Smooth muscle cell (in vitro differentiated cells): ENCODE data around the gene TMEM131. TPM values are rescaled to one million over a fixed set of nuclear protein-coding genes. Genes with fewer than 3 reads are reported as not detected.

Experiments
- DNase-seq: peaks from one replicate; lab custom pipeline; 2025; ENCODE audit not compliant: unreplicated experiment; lab: John Stamatoyannopoulos, UW
- H2AFZ ChIP-seq: fragments of 200-600 bp; sonication (generic); 2 replicates; pipeline ENCODE4 v1.6.0; 2016; ENCODE audit warnings: antibody characterized with exemption, low read depth, mild to moderate bottlenecking
- H3F3A ChIP-seq: fragments of 200-600 bp; sonication (generic); 2 replicates; pipeline ENCODE4 v1.6.0; 2017; ENCODE audit warnings: antibody characterized with exemption, low read depth
- H3K27ac ChIP-seq: fragments of 200-600 bp; sonication (generic); 2 replicates; pipeline ENCODE4 v1.5.1; 2016; ENCODE audit warnings: low read depth, mild to moderate bottlenecking
- H3K27me3 ChIP-seq: fragments of 200-600 bp; sonication (generic); 2 replicates; pipeline ENCODE4 v1.6.1; 2016; ENCODE audit warnings: low read depth, mild to moderate bottlenecking
- H3K36me3 ChIP-seq: fragments of 200-600 bp; sonication (generic); 2 replicates; pipeline ENCODE4 v1.5.1; 2016; ENCODE audit warnings: low read depth
- H3K4me1 ChIP-seq: fragments of 200-600 bp; sonication (generic); 2 replicates; pipeline ENCODE4 v1.5.1; 2016; ENCODE audit warnings: low read depth
- H3K4me2 ChIP-seq: fragments of 200-600 bp; sonication (generic); 2 replicates; pipeline ENCODE4 v1.6.0; 2016; ENCODE audit warnings: mild to moderate bottlenecking
- H3K4me3 ChIP-seq: fragments of 200-600 bp; sonication (generic); 2 replicates; pipeline ENCODE4 v1.5.1; 2016; ENCODE audit warnings: mild to moderate bottlenecking
- H3K79me2 ChIP-seq: fragments of 200-600 bp; sonication (generic); 2 replicates; pipeline ENCODE4 v1.6.0; 2016; ENCODE audit warnings: low read depth, mild to moderate bottlenecking
- H3K9ac ChIP-seq: fragments of 200-600 bp; sonication (generic); 2 replicates; pipeline ENCODE4 v1.6.0; 2016; ENCODE audit warnings: low read depth
- H3K9me3 ChIP-seq: fragments of 200-600 bp; sonication (generic); replicated peaks from 2 replicates; pipeline ENCODE4 v1.5.1; 2016; ENCODE audit warnings: low read depth
- H4K20me1 ChIP-seq: fragments of 200-600 bp; sonication (generic); 2 replicates; pipeline ENCODE4 v1.6.0; 2016; ENCODE audit warnings: low read depth
- CTCF ChIP-seq: fragments of 200-600 bp; sonication (generic); IDR thresholded peaks from 2 replicates; pipeline ENCODE4 v1.5.1; 2017; ENCODE audit warnings: borderline replicate concordance, mild to moderate bottlenecking, antibody characterized with exemption; ENCODE audit not compliant: insufficient read depth, poor library complexity, severe bottlenecking
- WGBS: methylation state at CpG from one replicate; pipeline ENCODE4 v1.1.7; 2016; ENCODE audit warnings: low lambda C conversion rate; 5-methylcytosine and 5-hydroxymethylcytosine counted together
- polyA plus RNA-seq: library from polyadenylated mRNA; unstranded; fragments of >200 nt; fragmentation: Nextera tagmentation; extraction: Ambion mirVana; gene quantifications from 2 replicates; pipeline ENCODE4 v1.2.1, GENCODE V29; 2016
- total RNA-seq: library from RNA; depleted of rRNA; stranded (reverse); fragments of >200 nt; gene quantifications from 2 replicates; pipeline ENCODE4 v1.2.3, GENCODE V29; 2014

The TMEM131 gene
- total and polyA plus RNA-seq, 2 experiments from 2014 or later, result 16.7 to 32.3 TPM

DNA sequence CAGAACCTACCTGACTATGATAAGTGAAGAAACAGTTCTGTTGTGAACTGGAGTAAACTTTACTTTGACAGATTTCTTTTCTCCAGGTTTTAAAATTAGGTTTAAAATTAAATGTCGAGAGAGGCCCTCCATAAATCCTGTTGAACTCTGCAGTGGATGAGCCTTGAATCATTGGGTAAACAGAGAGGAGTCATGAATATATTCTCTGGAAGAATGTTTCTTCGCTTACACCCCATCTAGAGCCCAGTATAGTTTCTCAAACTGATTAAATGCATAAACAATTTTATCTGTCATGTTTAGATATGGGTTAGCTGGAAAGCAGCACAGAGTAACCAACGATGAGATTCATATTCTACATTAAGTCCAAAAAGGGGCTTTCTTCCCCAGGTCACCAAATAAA lies 198.4 kb downstream of the TMEM131 start:
- no peak for DNase-seq
- Histone ChIP-seq H2AFZ (no peak overlapping the region), H3K4me2 (no peak overlapping the region), H3K79me2 (no peaks in the 10 kb centered on the region), H3K36me3 (peaks cover 18% of the 10 kb centered on the region), H4K20me1 (no peaks in the 10 kb centered on the region), H3K9me3 (no peaks in the 10 kb centered on the region), H3K4me3 (no peak overlapping the region), H3F3A (no peaks in the 10 kb centered on the region), H3K9ac (no peak overlapping the region), H3K27me3 (no peaks in the 10 kb centered on the region), H3K27ac (no peak overlapping the region), H3K4me1 (no peaks in the 10 kb centered on the region)
- 84% methylated on average over 3 of the region's 3 CpGs for WGBS
- no peak for TF ChIP-seq CTCF

DNA sequence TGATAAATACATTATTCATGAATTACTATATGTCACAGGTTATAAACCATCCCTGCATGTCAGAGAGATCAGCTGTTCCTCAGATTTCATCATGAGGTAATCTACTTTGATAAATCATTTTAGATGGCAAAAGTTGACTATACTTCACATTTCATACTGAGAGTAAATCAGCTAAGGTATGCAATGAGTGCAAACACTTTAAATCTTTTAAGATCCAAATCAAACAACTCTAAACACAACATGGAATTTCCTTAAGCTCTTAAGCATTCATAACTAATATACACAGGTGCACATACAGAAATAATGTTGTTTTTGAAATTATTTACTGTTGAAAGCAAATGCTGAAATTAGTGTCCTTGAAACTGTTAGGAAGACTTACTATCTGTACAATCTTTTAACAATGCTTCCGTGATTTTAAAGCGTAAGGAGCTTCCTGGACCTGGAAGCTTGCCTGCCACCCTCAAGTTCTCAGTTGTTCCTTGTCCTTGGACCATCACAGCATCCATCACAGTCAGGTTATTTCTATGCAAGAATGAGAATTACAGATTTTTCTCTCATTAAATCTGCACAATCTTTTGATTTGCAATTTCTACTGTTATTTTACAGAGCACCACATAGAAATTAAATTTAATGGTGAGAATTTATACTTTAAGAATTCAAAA lies 199.2 kb downstream of the TMEM131 start:
- no peak for TF ChIP-seq CTCF
- no peaks in the 10 kb centered on the region for H3K9me3 ChIP-seq

DNA sequence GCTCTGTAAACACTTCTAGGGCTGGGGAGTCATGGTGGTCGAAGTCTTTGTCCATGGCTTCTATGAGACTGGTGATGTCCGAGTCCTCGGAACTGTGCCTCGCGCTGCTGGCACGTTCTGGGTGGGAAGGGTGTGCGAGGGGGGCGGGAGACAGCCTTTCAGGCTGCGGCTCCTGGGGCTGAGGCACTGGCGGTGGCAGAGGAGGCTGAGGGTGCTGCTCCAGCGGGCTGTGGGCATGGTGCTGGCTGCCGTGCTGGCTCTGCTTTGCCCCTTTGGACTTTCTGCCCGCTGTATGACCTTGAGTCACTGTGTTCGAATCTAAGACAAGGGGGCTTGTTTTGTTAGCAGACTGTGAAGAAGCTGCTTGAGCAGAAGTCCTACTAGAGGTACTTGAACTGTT lies 203.3 kb downstream of the TMEM131 start:
- Histone ChIP-seq H3K4me3 (no peak overlapping the region), H3K36me3 (peaks cover 10% of the 10 kb centered on the region), H3K9me3 (no peaks in the 10 kb centered on the region), H3K4me1 (no peaks in the 10 kb centered on the region), H3K4me2 (no peak overlapping the region), H3K27me3 (no peaks in the 10 kb centered on the region), H2AFZ (no peak overlapping the region), H3K79me2 (no peaks in the 10 kb centered on the region), H3K9ac (no peak overlapping the region), H3K27ac (no peak overlapping the region), H3F3A (no peaks in the 10 kb centered on the region), H4K20me1 (no peaks in the 10 kb centered on the region)
- TF ChIP-seq CTCF, result no peak
- DNase-seq, result no peak
- WGBS, result 99% methylated on average over 13 of the region's 14 CpGs

More for the DNA sequence above, 199.2 kb downstream of the TMEM131 start:
- Histone ChIP-seq H3K79me2 (no peaks in the 10 kb centered on the region), H3K36me3 (peaks cover 12% of the 10 kb centered on the region), H3K27ac (no peak overlapping the region), H3F3A (no peaks in the 10 kb centered on the region), H3K4me1 (no peaks in the 10 kb centered on the region), H3K9ac (no peak overlapping the region), H3K27me3 (no peaks in the 10 kb centered on the region), H4K20me1 (no peaks in the 10 kb centered on the region), H3K4me3 (no peak overlapping the region), H3K4me2 (no peak overlapping the region), H2AFZ (no peak overlapping the region)
- 96% methylated on average over 2 of the region's 2 CpGs for WGBS
- DNase-seq, result no peak

DNA sequence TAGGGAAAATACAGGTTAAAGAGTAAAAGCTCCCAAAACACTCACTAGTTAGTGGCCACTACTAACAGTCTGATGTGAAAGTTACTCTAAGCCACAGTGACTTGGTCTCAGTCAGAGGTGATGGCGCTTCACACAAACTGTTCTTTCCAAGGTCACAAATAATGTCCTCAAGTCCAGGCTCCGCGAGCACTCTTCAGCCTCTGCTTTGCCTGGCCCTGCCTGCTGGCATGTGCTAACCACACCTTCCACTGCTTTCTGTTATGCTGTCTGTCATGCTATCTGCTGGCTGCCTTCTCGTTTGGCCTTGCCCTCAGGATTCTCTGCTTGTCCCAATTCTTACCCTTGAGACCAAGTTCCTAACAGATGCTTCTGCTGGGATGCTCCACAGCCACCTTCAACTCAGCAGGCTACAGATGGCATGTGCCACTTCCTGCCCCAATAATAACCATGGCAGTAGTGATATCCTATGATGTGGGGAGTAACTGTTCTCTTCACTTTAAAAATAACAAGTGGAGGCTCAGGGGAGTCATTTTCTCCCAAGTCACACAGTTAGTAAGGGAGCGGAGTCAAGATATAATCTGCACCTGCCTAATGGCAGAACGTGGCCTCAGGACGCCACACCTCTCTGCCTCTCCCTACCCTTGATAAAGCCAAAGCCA lies 206.6 kb downstream of the TMEM131 start:
- Histone ChIP-seq H4K20me1 (peaks cover 10% of the 10 kb centered on the region), H3K4me1 (no peaks in the 10 kb centered on the region), H3K4me3 (no peak overlapping the region), H3K79me2 (no peaks in the 10 kb centered on the region), H3F3A (no peaks in the 10 kb centered on the region), H3K9ac (no peak overlapping the region), H3K36me3 (peaks cover 10% of the 10 kb centered on the region), H3K27ac (no peak overlapping the region), H3K9me3 (no peaks in the 10 kb centered on the region), H3K27me3 (no peaks in the 10 kb centered on the region), H3K4me2 (no peak overlapping the region), H2AFZ (no peak overlapping the region)
- no peak for DNase-seq
- no peak for TF ChIP-seq CTCF
- WGBS, result 96% methylated on average over 7 of the region's 7 CpGs
